D721Med (cell line): Measurements from ENCODE around the gene CDT1.

Experiments used
- DNase-seq: peaks from one replicate; pipeline ENCODE4 v3.0.0; 2011; ENCODE audit warnings: low spot score; ENCODE audit not compliant: insufficient read length
- FAIRE-seq: peaks from 2 replicates; lab custom pipeline; 2011; peaks lifted over from hg19 to GRCh38; lab: Jason Lieb, UNC
- TF ChIP-seq, protein P1 (sequence below): IDR thresholded peaks from 2 replicates; pipeline ENCODE4 v1.5.1; 2012; ENCODE audit warnings: mild to moderate bottlenecking, control low read depth; ENCODE audit not compliant: insufficient read depth; ENCODE audit errors: missing control alignments

Gene CDT1

DNA sequence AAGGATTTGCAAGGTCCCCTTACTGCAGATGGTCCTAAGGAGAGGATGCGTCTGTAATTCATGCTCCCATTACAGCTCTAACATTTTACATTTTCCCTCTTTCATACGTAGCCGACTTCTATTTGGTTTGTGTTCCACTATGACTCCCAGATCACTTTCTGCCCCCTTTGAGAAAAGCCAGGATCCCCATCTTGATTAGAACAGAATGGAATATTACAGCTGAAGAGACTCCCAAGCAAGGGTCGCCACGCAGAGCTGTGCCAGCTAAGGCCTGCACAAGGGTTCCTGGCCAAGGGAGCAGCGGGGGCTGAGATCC is 3.4 kb upstream of the CDT1 start:
- FAIRE-seq (no peak), DNase-seq (no peak)
- TF ChIP-seq, protein P1, sequence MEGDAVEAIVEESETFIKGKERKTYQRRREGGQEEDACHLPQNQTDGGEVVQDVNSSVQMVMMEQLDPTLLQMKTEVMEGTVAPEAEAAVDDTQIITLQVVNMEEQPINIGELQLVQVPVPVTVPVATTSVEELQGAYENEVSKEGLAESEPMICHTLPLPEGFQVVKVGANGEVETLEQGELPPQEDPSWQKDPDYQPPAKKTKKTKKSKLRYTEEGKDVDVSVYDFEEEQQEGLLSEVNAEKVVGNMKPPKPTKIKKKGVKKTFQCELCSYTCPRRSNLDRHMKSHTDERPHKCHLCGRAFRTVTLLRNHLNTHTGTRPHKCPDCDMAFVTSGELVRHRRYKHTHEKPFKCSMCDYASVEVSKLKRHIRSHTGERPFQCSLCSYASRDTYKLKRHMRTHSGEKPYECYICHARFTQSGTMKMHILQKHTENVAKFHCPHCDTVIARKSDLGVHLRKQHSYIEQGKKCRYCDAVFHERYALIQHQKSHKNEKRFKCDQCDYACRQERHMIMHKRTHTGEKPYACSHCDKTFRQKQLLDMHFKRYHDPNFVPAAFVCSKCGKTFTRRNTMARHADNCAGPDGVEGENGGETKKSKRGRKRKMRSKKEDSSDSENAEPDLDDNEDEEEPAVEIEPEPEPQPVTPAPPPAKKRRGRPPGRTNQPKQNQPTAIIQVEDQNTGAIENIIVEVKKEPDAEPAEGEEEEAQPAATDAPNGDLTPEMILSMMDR, result no peak

DNA sequence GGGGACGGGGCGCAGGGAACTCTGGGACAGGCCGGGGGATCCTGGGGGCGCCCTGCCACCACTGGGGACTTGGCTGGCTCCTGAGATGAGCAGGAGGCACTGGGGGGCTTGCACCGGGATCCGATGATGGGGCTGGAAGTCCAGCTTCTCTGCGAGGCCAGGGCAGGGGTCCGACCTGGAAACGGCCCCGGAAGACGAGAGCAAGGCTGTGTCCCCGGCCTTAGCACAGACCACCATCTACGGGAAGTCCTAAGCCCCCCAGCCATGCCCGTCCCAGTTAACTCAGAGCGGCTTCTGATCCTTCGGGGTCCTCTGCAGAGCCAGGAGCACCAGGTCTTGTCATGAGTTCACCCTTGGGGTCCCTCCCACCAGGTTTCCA is 573 bp downstream of the CDT1 start:
- TF ChIP-seq, protein P1, result no peak
- DNase-seq, result no peak
- FAIRE-seq, result no peak

DNA sequence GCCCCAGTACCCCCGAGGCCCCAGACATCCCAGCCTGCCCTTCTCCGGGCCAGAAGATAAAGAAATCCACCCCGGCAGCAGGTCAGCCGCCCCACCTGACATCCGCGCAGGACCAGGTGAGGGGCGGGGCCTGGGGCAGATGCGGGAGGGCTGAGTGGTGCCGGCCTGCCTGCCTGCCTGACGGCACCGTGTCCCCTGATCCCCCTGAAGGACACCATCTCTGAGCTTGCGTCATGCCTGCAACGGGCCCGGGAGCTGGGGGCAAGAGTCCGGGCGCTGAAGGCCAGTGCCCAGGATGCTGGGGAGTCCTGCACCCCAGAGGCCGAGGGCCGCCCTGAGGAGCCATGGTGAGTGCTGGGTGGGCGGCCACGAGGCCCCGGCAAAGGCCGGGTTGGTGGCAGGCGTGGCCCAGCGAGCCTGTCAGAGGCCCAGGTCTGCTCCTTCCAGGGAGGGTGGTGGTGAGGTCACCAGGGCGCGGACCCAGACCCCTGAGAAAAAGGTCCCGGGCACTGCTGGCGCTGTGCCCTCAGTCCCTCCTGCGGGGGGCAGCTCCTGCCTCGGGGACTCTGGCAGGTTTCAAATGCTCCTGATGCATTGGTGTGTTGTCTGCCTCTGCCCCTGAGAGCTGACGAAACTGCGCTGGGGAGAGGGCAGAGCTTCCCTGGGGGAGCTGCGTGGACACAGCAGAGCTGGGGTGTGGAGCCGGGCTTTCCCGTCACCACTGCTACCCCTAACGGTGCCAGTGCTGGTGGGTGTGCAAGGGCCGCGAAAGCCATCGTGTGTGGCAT is 1.2 kb downstream of the CDT1 start:
- no peak for FAIRE-seq
- TF ChIP-seq, protein P1, result no peak
- no peak for DNase-seq

DNA sequence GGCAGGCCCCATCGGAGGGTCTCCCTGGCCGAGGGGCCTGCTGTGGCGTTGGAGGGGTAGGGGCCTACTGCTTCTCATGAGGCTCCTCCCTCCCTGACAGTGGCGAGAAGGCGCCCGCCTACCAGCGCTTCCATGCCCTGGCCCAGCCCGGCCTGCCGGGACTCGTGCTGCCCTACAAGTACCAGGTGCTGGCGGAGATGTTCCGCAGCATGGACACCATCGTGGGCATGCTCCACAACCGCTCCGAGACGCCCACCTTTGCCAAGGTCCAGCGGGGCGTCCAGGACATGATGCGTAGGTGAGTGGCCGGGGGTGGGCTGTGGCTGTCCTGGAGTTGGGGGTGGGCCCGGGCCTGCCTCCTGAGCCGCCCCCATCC is 1.7 kb downstream of the CDT1 start:
- FAIRE-seq (no peak), DNase-seq (no peak)
- TF ChIP-seq, protein P1, result no peak

DNA sequence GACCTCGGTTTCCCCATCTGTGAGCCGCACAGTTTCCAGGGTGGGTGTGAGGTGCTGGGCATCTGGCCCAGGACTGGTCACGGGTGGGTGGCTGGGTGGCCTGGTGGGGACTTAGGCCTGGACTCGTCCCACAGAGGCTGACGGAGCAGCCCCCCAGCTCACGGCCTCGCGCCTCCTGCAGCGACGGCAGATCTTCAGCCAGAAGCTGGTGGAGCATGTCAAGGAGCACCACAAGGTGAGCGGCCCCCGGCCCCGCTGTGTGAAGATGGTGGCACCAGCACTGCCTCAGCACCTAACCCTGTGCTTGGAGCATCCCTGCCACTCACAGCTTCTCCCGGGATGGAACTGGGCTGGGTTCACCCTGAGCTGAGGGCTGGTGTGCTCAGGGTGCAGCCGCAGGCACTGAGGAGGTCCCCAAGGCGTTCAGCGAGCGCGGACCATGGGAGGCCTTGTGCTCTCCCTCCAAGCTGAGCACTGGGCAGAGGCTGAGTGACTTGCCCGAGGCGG is 2.4 kb downstream of the CDT1 start:
- TF ChIP-seq, protein P1, result no peak
- DNase-seq, result no peak
- FAIRE-seq, result no peak

DNA sequence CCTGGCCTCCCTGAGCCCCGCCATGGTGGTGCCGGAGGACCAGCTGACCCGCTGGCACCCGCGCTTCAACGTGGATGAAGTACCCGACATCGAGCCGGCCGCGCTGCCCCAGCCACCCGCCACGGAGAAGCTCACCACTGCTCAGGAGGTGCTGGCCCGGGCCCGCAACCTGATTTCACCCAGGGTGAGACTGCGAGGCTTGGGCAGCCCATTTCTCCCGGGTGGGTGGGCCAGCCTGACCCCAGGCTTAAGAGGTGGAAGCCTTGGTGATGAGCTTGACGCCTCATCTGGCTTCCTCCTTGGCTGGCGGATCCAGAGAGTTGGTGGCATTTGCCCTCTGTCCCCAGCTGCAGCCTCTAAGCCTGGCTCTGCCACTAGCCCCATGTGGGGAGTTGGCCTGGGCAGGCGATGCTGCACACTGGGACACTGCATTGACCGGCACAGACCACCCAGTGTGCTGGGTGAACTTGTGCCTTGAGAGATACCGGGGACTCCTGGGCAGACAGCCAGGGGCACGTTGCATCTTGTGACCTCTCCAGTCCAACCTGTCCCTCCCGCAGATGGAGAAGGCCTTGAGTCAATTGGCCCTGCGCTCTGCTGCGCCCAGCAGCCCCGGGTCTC is 3.0 kb downstream of the CDT1 start:
- TF ChIP-seq, protein P1, result no peak
- DNase-seq (no peak), FAIRE-seq (no peak)

DNA sequence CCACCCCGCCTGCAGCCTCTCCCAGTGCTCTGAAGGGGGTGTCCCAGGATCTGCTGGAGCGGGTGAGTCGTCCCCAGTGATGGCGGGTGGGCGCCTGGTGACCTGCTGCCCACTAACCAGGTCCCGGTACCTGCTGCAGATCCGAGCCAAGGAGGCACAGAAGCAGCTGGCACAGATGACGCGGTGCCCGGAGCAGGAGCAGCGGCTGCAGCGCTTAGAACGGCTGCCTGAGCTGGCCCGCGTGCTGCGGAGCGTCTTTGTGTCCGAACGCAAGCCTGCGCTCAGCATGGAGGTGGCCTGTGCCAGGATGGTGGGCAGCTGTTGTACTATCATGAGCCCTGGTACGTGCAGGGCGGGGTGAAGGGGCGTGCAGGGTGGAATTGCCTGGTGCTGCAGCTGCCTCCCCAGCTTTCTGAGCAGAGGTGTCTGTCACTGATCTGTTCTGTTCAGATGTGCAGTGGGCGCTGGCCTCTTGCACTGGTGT is 3.6 kb downstream of the CDT1 start:
- FAIRE-seq, result no peak
- TF ChIP-seq, protein P1, result no peak
- no peak for DNase-seq
